ENCODE data around the gene ANKRD22.
"Not testable (repeated sequence)": the region's sequence is repeated elsewhere in the genome, so short reads cannot be mapped to it uniquely, and the experiment has no call there.

ANKRD22 gene

GRCh38 chr10:88877298-88877697, 25.7 kb upstream of the ANKRD22 start:
- DNase-seq (ENCODE audit: low read depth in 2 of 2): no peak

GRCh38 chr10:88875081-88875480, 23.4 kb upstream of the ANKRD22 start:
- no peak for DNase-seq (ENCODE audit: low read depth in 2 of 2)

- no peak for DNase-seq (ENCODE audit: low read depth in 2 of 2)
Observed at GRCh38 chr10:88874281-88874680, 22.6 kb upstream of the ANKRD22 start.

GRCh38 chr10:88873757-88874156, 22.1 kb upstream of the ANKRD22 start:
- DNase-seq (ENCODE audit: low read depth in 2 of 2): no peak

GRCh38 chr10:88870089-88870488, 18.4 kb upstream of the ANKRD22 start:
- DNase-seq (ENCODE audit: low read depth in 2 of 2): no peak

GRCh38 chr10:88866454-88866853, 14.8 kb upstream of the ANKRD22 start:
- DNase-seq (ENCODE audit: low read depth in 2 of 2): no peak

- no peak for DNase-seq (ENCODE audit: low read depth in 2 of 2)
Observed at GRCh38 chr10:88865281-88865876, 13.7 kb upstream of the ANKRD22 start.

GRCh38 chr10:88861036-88861435, 9.4 kb upstream of the ANKRD22 start:
- DNase-seq (ENCODE audit: low read depth in 2 of 2): no peak

- DNase-seq (ENCODE audit: low read depth in 2 of 2): no peak
Observed at GRCh38 chr10:88858491-88858890, 6.8 kb upstream of the ANKRD22 start.

- DNase-seq (ENCODE audit: low read depth in 2 of 2): no peak
Observed at GRCh38 chr10:88857831-88858230, 6.2 kb upstream of the ANKRD22 start.

GRCh38 chr10:88854684-88855083, 3.0 kb upstream of the ANKRD22 start:
- no peak for DNase-seq (ENCODE audit: low read depth in 2 of 2)

- DNase-seq (ENCODE audit: low read depth in 2 of 2): no peak
Observed at GRCh38 chr10:88853155-88853881, 1.7 kb upstream of the ANKRD22 start.

- no peak for DNase-seq (ENCODE audit: low read depth in 2 of 2)
Observed at GRCh38 chr10:88852327-88852726, 683 bp upstream of the ANKRD22 start.

GRCh38 chr10:88850712-88851111, 932 bp downstream of the ANKRD22 start:
- DNase-seq (ENCODE audit: low read depth in 2 of 2): no peak

- no peak for DNase-seq (ENCODE audit: low read depth in 2 of 2)
Observed at GRCh38 chr10:88849234-88849633, 2.4 kb downstream of the ANKRD22 start.

GRCh38 chr10:88848499-88848898, 3.1 kb downstream of the ANKRD22 start:
- no peak for DNase-seq (ENCODE audit: low read depth in 2 of 2)

GRCh38 chr10:88843171-88843570, 8.5 kb downstream of the ANKRD22 start:
- no peak for DNase-seq (ENCODE audit: low read depth in 2 of 2)

GRCh38 chr10:88841316-88842111, 10.1 kb downstream of the ANKRD22 start:
- no peak for DNase-seq (ENCODE audit: low read depth in 2 of 2)

GRCh38 chr10:88840881-88841280, 10.8 kb downstream of the ANKRD22 start:
- no peak for DNase-seq (ENCODE audit: low read depth in 2 of 2)

GRCh38 chr10:88840104-88840503, 11.5 kb downstream of the ANKRD22 start:
- no peak for DNase-seq (ENCODE audit: low read depth in 2 of 2)

GRCh38 chr10:88838766-88839350, 12.8 kb downstream of the ANKRD22 start:
- no peak for DNase-seq (ENCODE audit: low read depth in 2 of 2)

- DNase-seq (ENCODE audit: low read depth in 2 of 2): not testable (repeated sequence)
Observed at GRCh38 chr10:88837632-88838031, 14.0 kb downstream of the ANKRD22 start.

GRCh38 chr10:88835910-88836221, 15.8 kb downstream of the ANKRD22 start:
- DNase-seq (ENCODE audit: low read depth in 2 of 2): no peak
